OCI-LY1 (cell line): ENCODE measurements around the gene TGM5.

Experiments
- H2AFZ ChIP-seq: fragments of 200-600 bp; sonication (generic), shearing (Covaris generic); 2 replicates; pipeline ENCODE4 v1.6.0; 2014; ENCODE audit warnings: antibody characterized with exemption, mild to moderate bottlenecking, low read length
- H3F3A ChIP-seq: fragments of 200-600 bp; sonication (generic), shearing (Covaris generic); 2 replicates; pipeline ENCODE4 v1.6.0; 2014; ENCODE audit warnings: mild to moderate bottlenecking, antibody characterized with exemption, low read length, moderate library complexity; ENCODE audit not compliant: insufficient read depth
- H3K27ac ChIP-seq: fragments of 200-600 bp; sonication (generic); 2 replicates; pipeline ENCODE4 v1.5.1; 2014; ENCODE audit warnings: low read length, mixed run types, mild to moderate bottlenecking, low read depth; ENCODE audit not compliant: poor library complexity, severe bottlenecking
- H3K27me3 ChIP-seq: fragments of 200-600 bp; sonication (generic); 2 replicates; pipeline ENCODE4 v1.6.0; 2014; ENCODE audit warnings: antibody characterized with exemption, mild to moderate bottlenecking, low read length, moderate library complexity; ENCODE audit not compliant: insufficient read depth
- H3K36me3 ChIP-seq: fragments of 200-600 bp; sonication (generic); 2 replicates; pipeline ENCODE4 v1.6.1; 2014; ENCODE audit warnings: mild to moderate bottlenecking, antibody characterized with exemption, low read length, moderate library complexity, mixed read lengths; ENCODE audit not compliant: insufficient read depth
- H3K4me1 ChIP-seq: fragments of 200-600 bp; sonication (generic); 2 replicates; pipeline ENCODE4 v1.5.1; 2014; ENCODE audit warnings: mild to moderate bottlenecking, low read length, moderate library complexity; ENCODE audit not compliant: insufficient read depth, severe bottlenecking
- H3K4me2 ChIP-seq: fragments of 200-600 bp; sonication (generic), shearing (Covaris generic); 2 replicates; pipeline ENCODE4 v1.6.1; 2014; ENCODE audit warnings: low read length
- H3K4me3 ChIP-seq: fragments of 200-600 bp; sonication (generic); 2 replicates; pipeline ENCODE4 v1.5.1; 2014; ENCODE audit warnings: low read length, low read depth, mild to moderate bottlenecking, mixed read lengths; ENCODE audit not compliant: poor library complexity, severe bottlenecking
- H3K79me2 ChIP-seq: fragments of 200-600 bp; shearing (Covaris generic); 2 replicates; pipeline ENCODE4 v1.6.1; 2016; ENCODE audit warnings: mixed run types, low read length, mixed read lengths; ENCODE audit not compliant: insufficient read depth
- H3K9ac ChIP-seq: fragments of 200-600 bp; sonication (generic), shearing (Covaris generic); 2 replicates; pipeline ENCODE4 v1.6.1; 2014; ENCODE audit warnings: mild to moderate bottlenecking, low read length, mixed read lengths
- H3K9me2 ChIP-seq: fragments of 200-600 bp; sonication (generic), shearing (Covaris generic); 2 replicates; pipeline ENCODE4 v1.6.1; 2014; ENCODE audit warnings: low read depth, mild to moderate bottlenecking, low read length, mixed read lengths
- H3K9me3 ChIP-seq: fragments of 200-600 bp; shearing (Covaris generic); 2 replicates; pipeline ENCODE4 v1.6.1; 2014; ENCODE audit warnings: low read length, mixed read lengths
- H4K20me1 ChIP-seq: fragments of 200-600 bp; sonication (generic), shearing (Covaris generic); 2 replicates; pipeline ENCODE4 v1.6.0; 2016; ENCODE audit warnings: mild to moderate bottlenecking, low read length; ENCODE audit not compliant: insufficient read depth
- EZH2 ChIP-seq: fragments of 200-600 bp; sonication (generic), shearing (Covaris generic); IDR thresholded peaks from 2 replicates; pipeline ENCODE4 v1.8.0; 2017; ENCODE audit warnings: borderline replicate concordance, mixed run types, mild to moderate bottlenecking, antibody characterized with exemption, low read length, moderate library complexity, mixed read lengths
- TF ChIP-seq, protein P1 (sequence below): fragments of 200-600 bp; sonication (generic), shearing (Covaris generic); IDR thresholded peaks from 2 replicates; pipeline ENCODE4 v1.5.1; 2017; ENCODE audit warnings: mild to moderate bottlenecking, antibody characterized with exemption, low read length, moderate library complexity, mixed read lengths

TGM5 gene

DNA sequence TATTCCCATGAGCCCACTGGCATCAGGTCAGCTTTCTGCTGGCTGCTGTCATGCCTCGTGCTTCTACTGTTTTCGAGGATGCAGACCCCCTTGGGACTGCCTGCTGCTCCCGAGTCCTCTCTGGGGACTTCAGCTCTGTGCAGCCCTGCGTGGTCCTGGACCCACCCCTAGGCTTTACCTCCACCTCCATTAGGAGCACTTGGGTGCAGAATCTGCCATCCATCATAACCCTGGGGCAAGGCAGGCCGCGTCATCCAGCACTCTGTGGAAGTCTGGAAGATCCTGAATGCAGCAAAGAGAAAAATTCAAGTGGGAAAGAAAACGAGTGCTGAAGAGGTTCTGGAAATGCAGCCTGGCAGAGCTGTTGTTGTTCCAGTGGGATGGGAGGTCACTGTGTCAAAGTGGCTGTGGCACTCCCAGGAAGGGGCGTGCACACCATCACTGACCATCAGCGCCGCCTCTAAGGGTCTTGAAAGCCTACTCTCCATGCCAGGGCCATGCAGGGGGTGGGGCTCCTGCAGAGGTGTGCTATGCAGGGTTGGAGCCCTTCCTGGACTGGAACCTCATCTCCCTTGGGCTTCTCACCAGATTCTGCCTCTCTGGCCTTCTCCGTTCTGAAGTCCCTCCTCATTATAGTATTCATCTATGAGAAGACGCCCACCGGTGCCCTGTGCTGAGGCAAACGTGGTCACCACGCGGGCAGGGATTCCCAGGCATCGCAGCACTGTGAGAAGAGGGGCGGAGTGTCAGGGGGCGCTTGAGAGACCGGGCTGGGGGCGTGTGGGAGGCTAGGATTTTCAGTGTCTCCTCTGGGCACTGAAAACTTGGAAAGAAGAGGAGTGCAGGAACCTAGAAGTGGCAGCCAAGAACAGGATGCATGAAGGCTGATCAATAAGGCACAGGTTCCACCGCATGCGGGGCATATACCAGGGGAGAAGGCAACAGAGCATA lies 58.4 kb downstream of the TGM5 start:
- Histone ChIP-seq H2AFZ (no peak overlapping the region), H3F3A (no peaks in the 10 kb centered on the region), H3K4me2 (no peak overlapping the region), H3K36me3 (no peaks in the 10 kb centered on the region), H3K79me2 (no peaks in the 10 kb centered on the region), H4K20me1 (no peaks in the 10 kb centered on the region), H3K27me3 (peaks cover 7% of the 10 kb centered on the region; the same call in 1 of the 2 replicates), H3K9me3 (no peaks in the 10 kb centered on the region), H3K4me1 (no peaks in the 10 kb centered on the region), H3K9me2 (no peaks in the 10 kb centered on the region), H3K27ac (no peak overlapping the region), H3K4me3 (no peak overlapping the region), H3K9ac (no peak overlapping the region)
- TF ChIP-seq, protein P1, sequence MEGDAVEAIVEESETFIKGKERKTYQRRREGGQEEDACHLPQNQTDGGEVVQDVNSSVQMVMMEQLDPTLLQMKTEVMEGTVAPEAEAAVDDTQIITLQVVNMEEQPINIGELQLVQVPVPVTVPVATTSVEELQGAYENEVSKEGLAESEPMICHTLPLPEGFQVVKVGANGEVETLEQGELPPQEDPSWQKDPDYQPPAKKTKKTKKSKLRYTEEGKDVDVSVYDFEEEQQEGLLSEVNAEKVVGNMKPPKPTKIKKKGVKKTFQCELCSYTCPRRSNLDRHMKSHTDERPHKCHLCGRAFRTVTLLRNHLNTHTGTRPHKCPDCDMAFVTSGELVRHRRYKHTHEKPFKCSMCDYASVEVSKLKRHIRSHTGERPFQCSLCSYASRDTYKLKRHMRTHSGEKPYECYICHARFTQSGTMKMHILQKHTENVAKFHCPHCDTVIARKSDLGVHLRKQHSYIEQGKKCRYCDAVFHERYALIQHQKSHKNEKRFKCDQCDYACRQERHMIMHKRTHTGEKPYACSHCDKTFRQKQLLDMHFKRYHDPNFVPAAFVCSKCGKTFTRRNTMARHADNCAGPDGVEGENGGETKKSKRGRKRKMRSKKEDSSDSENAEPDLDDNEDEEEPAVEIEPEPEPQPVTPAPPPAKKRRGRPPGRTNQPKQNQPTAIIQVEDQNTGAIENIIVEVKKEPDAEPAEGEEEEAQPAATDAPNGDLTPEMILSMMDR: no peak
- TF ChIP-seq EZH2: no peak

- no peak overlapping the region for H3K9ac ChIP-seq
- peaks cover 7% of the 10 kb centered on the region for H3K27me3 ChIP-seq
- no peak overlapping the region for H3K4me3 ChIP-seq
- H4K20me1 ChIP-seq: no peaks in the 10 kb centered on the region
- H3K27ac ChIP-seq: no peak overlapping the region
- no peaks in the 10 kb centered on the region for H3K79me2 ChIP-seq
- H3K9me3 ChIP-seq: no peaks in the 10 kb centered on the region
- H3K4me2 ChIP-seq: no peak overlapping the region
- no peak overlapping the region for H2AFZ ChIP-seq
- TF ChIP-seq EZH2: no peak
- TF ChIP-seq, protein P1: no peak
- H3K9me2 ChIP-seq: no peaks in the 10 kb centered on the region
- no peaks in the 10 kb centered on the region for H3K36me3 ChIP-seq
- no peaks in the 10 kb centered on the region for H3K4me1 ChIP-seq
- H3F3A ChIP-seq: no peaks in the 10 kb centered on the region
These were observed 59.7 kb downstream of the TGM5 start for GRCh38 chr15:43207024-43207423.

- no peak overlapping the region for H3K4me3 ChIP-seq
- H3K27me3 ChIP-seq: peaks cover 1% of the 10 kb centered on the region
- no peaks in the 10 kb centered on the region for H3K36me3 ChIP-seq
- H3K9me3 ChIP-seq: no peaks in the 10 kb centered on the region
- TF ChIP-seq, protein P1: no peak
- no peak for TF ChIP-seq EZH2
- H3K79me2 ChIP-seq: no peaks in the 10 kb centered on the region
- H3K27ac ChIP-seq: no peak overlapping the region
- H3K4me2 ChIP-seq: no peak overlapping the region
- H2AFZ ChIP-seq: no peak overlapping the region
- no peaks in the 10 kb centered on the region for H3F3A ChIP-seq
- no peak overlapping the region for H3K9ac ChIP-seq
- no peaks in the 10 kb centered on the region for H3K9me2 ChIP-seq
- no peaks in the 10 kb centered on the region for H4K20me1 ChIP-seq
- H3K4me1 ChIP-seq: no peaks in the 10 kb centered on the region
These were observed 60.7 kb downstream of the TGM5 start for GRCh38 chr15:43206054-43206453.
